OCI-M1 (cell line): ENCODE results near the gene RASGRP4.

Experiments used
- DNase-seq: peaks from one replicate; lab custom pipeline; 2025; lab: John Stamatoyannopoulos, UW

RASGRP4 gene

GRCh38 chr19:38389101-38389925 is 36.7 kb downstream of the RASGRP4 start:
- no peak for DNase-seq

DNA sequence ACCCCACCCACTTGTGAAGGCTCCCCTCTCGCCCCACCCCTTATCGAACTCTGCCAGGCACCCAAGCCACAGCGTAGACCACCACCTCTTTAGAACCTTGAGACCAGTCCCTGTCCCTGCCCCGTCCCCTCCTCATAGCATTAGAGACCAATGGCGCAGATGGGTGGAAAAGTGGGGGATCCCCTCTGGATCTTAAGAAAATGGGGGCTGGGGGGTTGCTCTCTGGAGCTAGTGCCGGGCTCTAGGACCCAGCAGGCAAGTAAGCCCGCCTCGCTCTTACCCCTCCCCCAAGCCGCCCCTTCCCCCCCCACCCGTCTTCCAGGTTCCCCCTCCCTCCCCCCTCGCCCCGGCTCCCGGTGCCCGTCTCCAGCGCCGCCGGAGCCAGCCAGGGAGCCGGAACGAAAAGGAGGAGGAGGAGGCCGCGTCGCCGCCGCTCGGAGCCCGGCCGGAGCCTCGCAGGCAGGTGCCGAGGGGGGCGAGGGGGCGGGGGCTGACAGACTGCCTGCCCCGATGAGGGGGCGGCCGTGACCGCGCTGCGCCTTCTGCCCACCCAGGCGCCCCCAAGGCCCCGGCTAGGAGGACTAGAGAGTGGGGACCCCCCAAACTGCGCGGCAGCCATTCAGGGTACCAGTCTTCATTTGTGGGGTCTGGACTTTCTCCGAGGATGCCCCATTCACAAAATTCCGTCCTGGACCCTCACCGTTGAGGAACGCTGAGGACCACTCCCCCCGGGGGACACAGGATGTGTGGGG is 37.5 kb downstream of the RASGRP4 start, which contains the start of gene SPRED3:
Gene SPRED3, plus strand, starts transcription at position 349 of the 752 bp plus-strand sequence. CDS start 1,606 bp downstream, outside the sequence.
- DNase-seq, result no peak

DNA sequence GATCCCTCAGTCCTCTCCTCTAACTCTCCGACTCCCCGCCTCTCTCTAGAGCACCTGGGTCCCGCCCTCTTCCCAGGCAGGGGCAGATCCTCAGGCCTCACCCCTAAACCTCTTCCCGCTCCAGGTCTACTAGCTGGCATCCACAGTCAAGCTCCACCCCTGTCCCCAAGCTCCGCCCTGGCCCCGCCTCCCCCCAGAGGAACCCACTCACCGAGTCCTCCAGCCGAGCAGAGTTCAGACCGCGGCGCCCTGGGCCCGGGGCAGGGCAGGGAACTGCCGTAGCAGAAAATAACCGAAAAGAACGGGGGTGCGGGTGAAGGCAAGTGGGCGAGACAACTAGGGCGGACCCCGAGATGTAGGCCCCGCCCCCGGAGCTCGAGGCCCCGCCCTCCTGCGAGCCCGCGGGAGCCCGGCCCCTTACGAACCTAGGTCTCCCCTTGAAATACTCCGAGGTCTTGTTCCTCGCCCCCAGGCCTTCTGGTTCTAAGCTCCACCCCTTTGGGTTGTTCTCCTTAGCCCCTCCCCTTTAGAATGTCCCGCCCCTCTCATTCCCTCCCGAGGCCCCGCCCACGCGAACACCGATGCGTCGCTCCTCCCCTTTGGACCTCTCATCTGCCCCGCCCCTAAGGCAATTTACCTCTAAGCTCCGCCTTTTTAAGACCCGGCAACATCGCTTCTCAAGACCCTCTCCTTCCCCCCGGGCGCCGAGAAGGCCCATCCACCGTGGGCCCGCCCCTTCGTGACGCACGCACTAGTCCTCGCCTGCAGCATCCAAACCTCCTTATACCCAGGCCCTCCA is 38.3 kb downstream of the RASGRP4 start, which contains the start of gene GGN:
Gene GGN, minus strand, starts transcription at position 485 of the 799 bp plus-strand sequence. CDS start 773 bp downstream, outside the sequence.
- peak; percentile 90 for DNase-seq

DNA sequence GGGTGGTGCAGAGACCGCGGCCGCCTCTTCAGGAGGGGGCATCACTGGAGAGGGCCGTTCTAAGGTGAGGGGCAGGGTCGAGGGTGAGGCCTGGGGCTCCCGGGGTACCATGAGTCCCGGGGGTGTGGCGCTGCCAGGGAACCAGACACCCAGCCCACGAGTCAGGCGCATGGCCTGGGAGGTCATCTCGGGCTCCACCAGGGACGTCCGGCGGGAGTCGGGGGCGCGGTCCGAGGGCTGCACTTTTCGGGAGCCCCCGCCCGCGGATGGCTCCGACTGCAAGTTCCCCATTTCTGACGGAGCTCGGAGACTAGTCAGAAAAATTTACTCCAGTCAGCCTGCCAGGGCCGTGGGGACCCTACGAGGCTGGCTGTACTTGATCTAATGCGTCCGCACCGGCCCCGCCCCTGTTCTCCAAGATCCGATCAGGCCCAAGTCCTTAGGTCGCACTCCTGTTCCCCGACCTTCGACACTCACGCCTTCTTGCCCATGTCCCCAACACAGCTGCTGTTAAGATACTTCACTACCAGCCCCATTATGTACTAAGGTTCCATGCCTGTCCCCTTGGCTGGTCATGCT is 39.0 kb downstream of the RASGRP4 start:
- peak; percentile 84 for DNase-seq

DNA sequence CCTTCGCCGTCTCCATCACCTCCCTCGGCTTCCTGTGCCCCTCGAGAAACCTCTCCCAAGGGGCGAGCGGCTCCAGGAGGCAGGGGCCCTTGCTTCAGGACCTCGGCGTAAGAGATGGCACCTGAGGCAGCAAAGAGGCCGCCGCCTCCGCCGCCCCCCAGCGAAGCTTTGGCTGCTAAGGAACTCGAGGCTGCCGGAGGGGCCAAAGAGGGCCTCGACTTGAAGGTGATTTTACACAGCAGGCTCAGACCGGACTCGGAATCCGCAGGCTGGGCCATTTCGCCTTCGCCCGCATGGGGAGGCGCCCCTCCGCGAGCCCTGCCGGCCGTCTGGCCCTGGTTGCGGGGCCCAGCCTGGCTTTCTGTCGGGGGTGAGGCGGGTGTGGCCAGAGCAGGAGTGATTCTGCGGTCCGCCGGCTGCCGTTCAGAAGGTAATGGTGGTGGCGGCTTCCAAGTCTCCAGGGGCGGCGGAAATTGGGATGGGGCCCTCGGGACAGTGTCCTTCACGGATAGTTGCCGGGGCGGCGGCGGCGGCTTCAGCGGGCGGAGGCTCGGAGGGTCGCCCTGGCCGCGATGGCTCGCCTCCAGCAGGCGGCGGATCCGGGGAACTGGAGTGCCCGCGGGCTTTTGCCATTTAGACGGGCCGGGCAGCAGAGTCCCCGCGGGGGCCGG is 39.6 kb downstream of the RASGRP4 start:
- no peak for DNase-seq

GRCh38 chr19:38385804-38386257 is 40.2 kb downstream of the RASGRP4 start:
- DNase-seq, result no peak

- DNase-seq, result no peak
These were observed 40.8 kb downstream of the RASGRP4 start for GRCh38 chr19:38385057-38385803.

GRCh38 chr19:38384209-38385027 is 41.6 kb downstream of the RASGRP4 start:
- peak; percentile 35 for DNase-seq

- DNase-seq, result no peak
These were observed 42.3 kb downstream of the RASGRP4 start for GRCh38 chr19:38383743-38384142.

- no peak for DNase-seq
These were observed 42.8 kb downstream of the RASGRP4 start for GRCh38 chr19:38383184-38383583.

GRCh38 chr19:38381138-38381537 is 44.9 kb downstream of the RASGRP4 start:
- no peak for DNase-seq

GRCh38 chr19:38378866-38379265 is 47.2 kb downstream of the RASGRP4 start:
- DNase-seq, result no peak

GRCh38 chr19:38377052-38377451 is 49.0 kb downstream of the RASGRP4 start:
- no peak for DNase-seq

- DNase-seq, result no peak
These were observed 49.4 kb downstream of the RASGRP4 start for GRCh38 chr19:38376576-38376975.

GRCh38 chr19:38375748-38376147 is 50.3 kb downstream of the RASGRP4 start:
- no peak for DNase-seq

- DNase-seq, result no peak
These were observed 50.9 kb downstream of the RASGRP4 start for GRCh38 chr19:38375098-38375493.

- DNase-seq, result peak; percentile 100
These were observed 51.5 kb downstream of the RASGRP4 start, which contains the start of gene PSMD8 for GRCh38 chr19:38374332-38375097. TSS of gene PSMD8 (plus strand) at chr19:38374571. CDS start at chr19:38374602, 31 bp downstream.

GRCh38 chr19:38373907-38374331 is 52.1 kb downstream of the RASGRP4 start:
- no peak for DNase-seq
